Endothelial cell of umbilical vein (primary cell): Measurements from ENCODE around the gene CYP4V2. TPM values are rescaled to one million over a fixed set of nuclear protein-coding genes. Genes with fewer than 3 reads are reported as not detected.
A peak's percentile ranks its signal among the peaks of the same experiment; 100 is the strongest.

Experiments used
- BruUV-seq: library from RNA; stranded (reverse); fragments of 400-500 nt; replicated peaks from 2 replicates; lab custom pipeline; 2021; lab: Mats Ljungman, UMichigan
- CTCF ChIA-PET: fragments of 300-600, 350-600 bp; sonication (Branson Sonifier 250); formaldehyde crosslinking; loops from one replicate; lab custom pipeline; 2021; ENCODE audit warnings: antibody characterized with exemption, inconsistent platforms; lab: Charles Lee
- POLR2A ChIA-PET: fragments of 300-600, 350-600 bp; sonication (Branson Sonifier 250); formaldehyde crosslinking; loops from one replicate; lab custom pipeline; 2021; ENCODE audit warnings: antibody characterized with exemption, inconsistent platforms; lab: Charles Lee
- DNase-seq: peaks from one replicate; pipeline ENCODE4 v3.0.0-alpha.2; 2011; ENCODE audit warnings: low read depth, low spot score
- FAIRE-seq: peaks from 2 replicates; lab custom pipeline; 2011; peaks lifted over from hg19 to GRCh38; lab: Jason Lieb, UNC
- H2AFZ ChIP-seq: 2 replicates; pipeline ENCODE4 v1.6.0; 2012; ENCODE audit warnings: low read depth, low read length, control low read depth, inconsistent platforms
- H3K27ac ChIP-seq: 2 replicates; pipeline ENCODE4 v1.5.1; 2011; ENCODE audit warnings: low read depth, mild to moderate bottlenecking, control low read depth, low read length, moderate library complexity; ENCODE audit not compliant: insufficient read depth
- H3K27me3 ChIP-seq, 2 experiments: 2 replicates each; pipeline versions ENCODE4 v1.6.0 to v1.6.1; 2011; ENCODE audit warnings: low read length in 2 of 2, mixed read lengths in 1 of 2; ENCODE audit not compliant: control insufficient read depth in 2 of 2, insufficient read depth in 2 of 2
- H3K36me3 ChIP-seq, 2 experiments: 2 replicates in 1 of 2; 3 replicates in 1 of 2; pipeline ENCODE4 v1.5.1; 2011; ENCODE audit warnings: low read length in 2 of 2, mild to moderate bottlenecking in 1 of 2, moderate library complexity in 1 of 2; ENCODE audit not compliant: control insufficient read depth in 2 of 2, insufficient read depth in 2 of 2; ENCODE audit errors: extremely low read depth in 1 of 2
- H3K4me1 ChIP-seq: 3 replicates; pipeline ENCODE4 v1.5.1; 2011; ENCODE audit warnings: mild to moderate bottlenecking, low read length; ENCODE audit not compliant: control insufficient read depth, insufficient read depth; ENCODE audit errors: extremely low read depth
- H3K4me2 ChIP-seq: 2 replicates; pipeline ENCODE4 v1.6.1; 2011; ENCODE audit warnings: low read length, control low read depth, mixed read lengths; ENCODE audit not compliant: insufficient read depth
- H3K4me3 ChIP-seq, 3 experiments: fragments of 200-600 bp in 1 of 3; sonication (generic), shearing (Covaris generic) in 1 of 3; replicated peaks in 1 of 3; 2 replicates each; pipeline ENCODE4 v1.5.1; 2011 to 2016; ENCODE audit warnings: control low read depth in 3 of 3, low read length in 3 of 3, mild to moderate bottlenecking in 2 of 3, inconsistent platforms in 1 of 3, low read depth in 1 of 3, moderate library complexity in 1 of 3; ENCODE audit not compliant: insufficient read depth in 1 of 3
- H3K79me2 ChIP-seq: 2 replicates; pipeline ENCODE4 v1.6.0; 2012; ENCODE audit warnings: low read length, inconsistent platforms; ENCODE audit not compliant: control insufficient read depth, insufficient read depth
- H3K9ac ChIP-seq: replicated peaks from 2 replicates; pipeline ENCODE3; 2011; ENCODE audit warnings: low read length, control low read depth; ENCODE audit not compliant: insufficient read depth; ENCODE audit errors: extremely low read depth
- H3K9me1 ChIP-seq: replicated peaks from 3 replicates; pipeline ENCODE4 v1.6.0; 2011; ENCODE audit warnings: mild to moderate bottlenecking, low read length; ENCODE audit not compliant: control insufficient read depth, insufficient read depth; ENCODE audit errors: extremely low read depth
- H3K9me3 ChIP-seq: replicated peaks from 2 replicates; pipeline ENCODE4 v1.5.1; 2012; ENCODE audit warnings: low read length, inconsistent platforms; ENCODE audit not compliant: control insufficient read depth, insufficient read depth
- H4K20me1 ChIP-seq: replicated peaks from 2 replicates; pipeline ENCODE3; 2011; ENCODE audit warnings: mild to moderate bottlenecking, low read length; ENCODE audit not compliant: control insufficient read depth, insufficient read depth; ENCODE audit errors: extremely low read depth
- CTCF ChIP-seq, 2 donors: IDR thresholded peaks; 1 replicate in 1 of 2; 2 replicates in 1 of 2; pipeline ENCODE4 v1.5.1; 2011; ENCODE audit warnings: low read length in 2 of 2, mild to moderate bottlenecking in 2 of 2, moderate library complexity in 2 of 2, control low read depth in 1 of 2, inconsistent platforms in 1 of 2, low read depth in 1 of 2; ENCODE audit not compliant: insufficient read depth in 1 of 2; ENCODE audit errors: extremely low read depth in 1 of 2
- EZH2 ChIP-seq: IDR thresholded peaks from 2 replicates; pipeline ENCODE4 v1.6.1; 2012; ENCODE audit warnings: borderline replicate concordance, low read depth, mild to moderate bottlenecking, moderate library complexity, low read length, inconsistent platforms; ENCODE audit not compliant: severe bottlenecking
- FOS ChIP-seq: IDR thresholded peaks from 2 replicates; pipeline ENCODE4 v1.6.1; 2011; ENCODE audit warnings: mild to moderate bottlenecking, low read length, moderate library complexity, borderline replicate concordance; ENCODE audit not compliant: insufficient read depth
- GATA2 ChIP-seq: IDR thresholded peaks from 2 replicates; pipeline ENCODE4 v1.7.0; 2011; ENCODE audit warnings: low read depth, mild to moderate bottlenecking, moderate library complexity, mixed read lengths, low read length; ENCODE audit not compliant: insufficient read length, insufficient read depth
- JUN ChIP-seq: IDR thresholded peaks from 2 replicates; pipeline ENCODE4 v1.6.1; 2011; ENCODE audit warnings: borderline replicate concordance, low read depth; ENCODE audit not compliant: insufficient read length, insufficient read depth
- MAX ChIP-seq: IDR thresholded peaks from 2 replicates; pipeline ENCODE4 v1.6.1; 2011; ENCODE audit not compliant: insufficient read depth, insufficient read length
- MYC ChIP-seq: IDR thresholded peaks from one replicate; pipeline ENCODE4 v1.6.1; 2011; ENCODE audit warnings: mild to moderate bottlenecking, low read depth, low read length
- POLR2A ChIP-seq: IDR thresholded peaks from 2 replicates; pipeline ENCODE4 v1.6.1; 2012; ENCODE audit warnings: low read depth, mild to moderate bottlenecking, control low read depth, low read length
- POLR2AphosphoS5 ChIP-seq: IDR thresholded peaks from 2 replicates; pipeline ENCODE4 v1.6.1; 2012; ENCODE audit warnings: low read depth, mild to moderate bottlenecking, control low read depth, low read length, moderate library complexity; ENCODE audit not compliant: insufficient read depth
- dilution Hi-C: fragments of 300-500 bp; cut with MboI; formaldehyde crosslinking; loops from one replicate; pipeline ENCODE4 v1.15.0; 2019; ENCODE audit warnings: low sequenced_read_pairs; ENCODE audit not compliant: extremely low pct_ligation_motif_present
- intact Hi-C: fragments of 100-400 bp; cut with micrococcal nuclease; formaldehyde crosslinking; loops from one replicate; pipeline ENCODE4 v1.10.0; 2022
- polyA plus RNA-seq, 4 experiments: library from polyadenylated mRNA; depleted of rRNA in 3 of 4; stranded (reverse) in 3 of 4; unstranded in 1 of 4; fragments of >200 nt; gene quantifications; 2 replicates each; pipeline versions ENCODE4 v1.2.1 to v1.2.3, GENCODE V29; 2011 to 2012; ENCODE audit warnings: missing spikeins in 1 of 4
- total RNA-seq: library from RNA; stranded (reverse); gene quantifications from 2 replicates; pipeline ENCODE4 v1.2.3, GENCODE V29; 2021

CYP4V2 gene
- total and polyA plus RNA-seq, 2 donors (not counting 3 experiments of a cell fraction or from before 2014, with no cell fraction given) = 0.28 to 1.7 TPM

GRCh38 chr4:186204686-186205085, 13.3 kb downstream of the CYP4V2 start:
- intact Hi-C loops (no loop called here), dilution Hi-C loops (no loop called here)
- no peak for FAIRE-seq
- ChIA-PET CTCF (no interaction called here), POLR2A (no interaction called here)
- no peak overlapping the region for H2AFZ ChIP-seq
- H3K79me2 ChIP-seq = no peaks in the 10 kb centered on the region
- H3K4me3 ChIP-seq = peak overlapping the region in 1 of 3 experiments; percentile 58
- no peaks in the 10 kb centered on the region for H4K20me1 ChIP-seq
- TF ChIP-seq MAX = no peak
- no peak for TF ChIP-seq POLR2A
- TF ChIP-seq MYC = no peak
- no peak for TF ChIP-seq EZH2
- no peak for TF ChIP-seq POLR2AphosphoS5
- no peak for TF ChIP-seq GATA2
- no peak for TF ChIP-seq FOS
- no peak for TF ChIP-seq JUN
- TF ChIP-seq CTCF (IDR thresholded peaks at IDR 0.05; ENCODE audit: extremely low read depth in 1 of 2, insufficient read depth in 1 of 2, low read depth in 1 of 2, low read length in 2 of 2) = no peak
- peak overlapping the region; percentile 48 for H3K4me2 ChIP-seq
- H3K4me1 ChIP-seq = no peaks in the 10 kb centered on the region
- BruUV-seq = no TSS peak
- no peak overlapping the region for H3K9ac ChIP-seq
- no peak overlapping the region for H3K27ac ChIP-seq
- H3K9me3 ChIP-seq = no peaks in the 10 kb centered on the region
- no peaks in the 10 kb centered on the region for H3K9me1 ChIP-seq
- H3K36me3 ChIP-seq = no peaks in the 10 kb centered on the region
- DNase-seq = no peak
- no peaks in the 10 kb centered on the region for H3K27me3 ChIP-seq
